CD1c-positive myeloid dendritic cell (primary cell): ENCODE data around the gene PPP2R2C.

Source experiments
- DNase-seq: peaks from one replicate; pipeline ENCODE4 v3.0.0-alpha.2; 2016; ENCODE audit errors: extremely low spot score

PPP2R2C gene

DNA sequence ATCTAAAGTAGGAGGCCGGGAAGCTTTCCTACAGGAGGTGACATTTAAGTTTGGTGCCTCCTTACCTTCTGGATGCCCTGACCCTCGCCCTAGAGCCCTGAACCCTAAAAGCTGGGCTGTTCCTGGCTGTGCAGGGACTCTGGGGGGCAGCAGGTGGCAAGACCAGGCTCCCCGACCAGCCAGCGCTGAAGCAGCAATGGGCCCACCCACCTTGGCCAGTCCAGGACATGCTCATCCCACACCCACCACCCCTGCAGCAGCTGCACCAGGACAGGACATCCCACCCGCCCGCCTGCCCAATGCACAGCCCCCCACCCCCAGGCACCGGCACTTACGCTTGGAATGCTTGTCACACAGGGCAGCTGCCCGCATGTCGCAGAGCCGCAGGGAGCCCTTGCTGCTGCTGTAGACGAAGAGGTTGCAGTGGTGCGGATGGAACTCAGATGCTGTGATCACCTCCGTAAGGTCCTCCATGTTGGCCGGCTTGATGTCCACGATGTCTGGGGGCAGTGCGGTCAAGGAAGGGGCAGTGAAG lies 124.8 kb downstream of the PPP2R2C start:
- DNase-seq, result no peak

DNA sequence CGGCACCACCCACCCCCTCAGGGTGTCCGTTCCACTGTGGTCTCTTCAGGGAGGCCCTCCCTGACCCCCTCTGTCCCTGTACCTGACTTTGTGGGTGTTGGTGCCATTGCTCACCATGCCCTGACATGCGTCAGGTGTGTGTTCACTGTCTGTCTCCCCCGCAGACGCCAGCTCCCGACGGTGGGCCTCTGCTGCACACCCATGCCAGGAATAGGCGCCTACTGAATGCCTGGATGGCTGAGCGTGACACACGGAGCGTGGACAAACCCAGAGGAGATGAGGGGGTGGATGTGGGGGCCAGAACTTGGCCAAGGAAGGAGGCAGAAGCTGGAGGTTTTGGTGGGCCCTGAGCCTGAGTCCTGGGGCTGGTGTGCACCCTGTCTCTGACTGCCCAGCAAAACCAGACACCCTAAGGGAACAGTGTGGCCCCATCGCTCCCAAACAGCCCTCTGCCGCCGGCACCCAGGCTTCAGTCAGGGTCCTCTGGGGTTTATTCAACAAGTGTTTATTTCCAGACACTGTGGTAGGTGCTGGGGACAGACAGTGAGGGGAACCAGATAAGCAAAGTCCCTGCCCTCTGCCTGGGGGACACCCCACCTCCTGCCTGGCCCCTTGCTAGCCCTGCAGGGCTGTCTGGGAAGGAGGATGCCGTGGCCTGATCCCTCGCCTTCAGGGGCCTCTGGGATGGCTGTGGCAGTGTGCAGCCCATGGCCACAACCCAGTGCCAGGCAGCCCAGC lies 125.9 kb downstream of the PPP2R2C start:
- DNase-seq, result no peak

DNA sequence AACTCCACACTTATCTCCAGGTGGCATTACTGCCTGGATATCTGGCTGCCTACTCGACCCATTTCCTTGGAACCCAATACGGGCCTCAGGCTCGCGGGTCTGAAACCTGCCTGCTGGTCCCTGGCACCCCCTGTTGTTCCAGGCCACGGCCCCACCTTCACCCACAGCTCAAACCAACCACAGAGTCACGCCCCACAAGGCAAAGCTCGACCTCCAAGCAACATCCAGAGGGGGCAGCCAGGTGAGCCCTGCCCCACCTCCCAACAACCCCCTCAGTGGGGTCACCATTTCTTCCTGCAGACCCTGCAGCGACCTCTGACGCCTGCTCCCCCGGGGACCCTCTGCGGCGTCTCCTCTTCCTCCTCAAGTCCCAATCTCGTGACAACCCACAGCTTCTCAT lies 126.5 kb downstream of the PPP2R2C start:
- no peak for DNase-seq

- no peak for DNase-seq
Measured at GRCh38 chr4:6345096-6345830, 127.2 kb downstream of the PPP2R2C start.

DNA sequence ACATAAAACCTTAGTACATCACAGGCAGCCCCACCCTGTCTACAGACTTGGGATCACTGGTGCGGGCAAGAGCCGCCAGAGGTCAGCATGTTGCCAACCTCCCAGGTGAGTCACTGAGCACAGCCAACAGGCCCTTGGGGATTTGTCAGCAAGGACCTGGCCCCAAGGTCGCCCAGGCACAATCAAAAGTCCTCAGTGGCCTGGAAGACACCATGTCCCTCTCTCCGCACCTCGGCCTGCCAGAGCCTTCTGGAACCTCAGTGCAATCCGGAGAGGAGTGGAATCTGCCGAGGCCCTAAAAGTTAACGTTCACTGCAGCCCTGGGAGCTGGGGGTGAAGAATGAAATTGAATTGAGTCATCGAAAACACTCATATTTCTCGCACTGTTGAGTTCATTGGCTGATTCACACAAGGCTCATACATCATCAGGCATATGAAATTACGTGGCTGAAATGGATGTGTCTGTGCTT lies 128.4 kb downstream of the PPP2R2C start:
- DNase-seq, result no peak

- peak; percentile 2 for DNase-seq
Measured at GRCh38 chr4:6342530-6343293, 129.7 kb downstream of the PPP2R2C start.

DNA sequence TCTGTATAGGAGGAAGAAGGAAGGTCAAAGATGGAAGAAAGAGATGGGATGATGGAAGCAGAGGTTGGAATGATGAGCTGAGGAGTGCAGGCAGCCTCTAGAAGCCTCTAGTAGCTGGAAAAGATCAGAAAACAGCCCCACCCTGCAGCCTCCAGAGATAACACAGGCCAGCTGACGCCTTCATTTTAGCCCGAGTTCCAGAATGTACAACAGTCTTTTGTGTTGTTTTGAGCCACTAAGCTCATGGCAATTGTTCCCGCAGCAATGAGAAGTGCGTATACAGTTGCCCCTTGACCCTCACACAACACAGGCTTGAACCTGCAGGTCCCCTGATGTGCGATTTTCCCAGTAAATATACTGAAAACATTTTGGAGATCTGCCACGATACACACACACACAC lies 130.7 kb downstream of the PPP2R2C start:
- DNase-seq, result no peak

DNA sequence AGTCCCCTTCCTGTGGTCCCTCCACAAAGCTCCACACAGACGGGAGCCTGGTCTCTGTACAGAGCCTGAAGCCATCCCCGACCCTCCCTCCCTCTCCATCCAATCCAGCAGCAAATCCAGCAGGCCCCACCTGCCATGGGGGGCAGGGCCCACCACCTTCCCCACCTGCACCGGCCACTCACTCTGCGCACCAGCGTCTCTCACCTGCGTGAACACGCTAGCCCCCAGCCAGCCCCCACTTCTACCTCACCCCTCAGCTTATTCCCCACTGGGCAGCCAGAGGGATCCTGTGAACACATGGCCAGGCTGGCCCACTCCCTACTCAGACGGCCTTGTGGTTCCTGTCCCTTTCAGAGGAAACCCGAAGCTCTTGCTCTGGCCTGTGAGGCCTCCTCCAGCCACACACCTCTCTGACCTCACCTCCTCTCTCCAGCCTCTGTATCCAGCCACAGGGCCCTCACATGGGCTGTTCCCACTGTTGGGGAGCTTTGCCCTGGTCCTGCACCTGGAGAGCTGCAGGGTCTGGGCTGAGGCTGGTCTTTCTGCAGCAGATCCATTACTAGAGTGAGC lies 131.9 kb downstream of the PPP2R2C start:
- DNase-seq, result no peak

- DNase-seq, result no peak
Measured at GRCh38 chr4:6339818-6340445, 132.5 kb downstream of the PPP2R2C start.

GRCh38 chr4:6338951-6339817 lies 133.2 kb downstream of the PPP2R2C start:
- no peak for DNase-seq

- no peak for DNase-seq
Measured at GRCh38 chr4:6338175-6338950, 134.1 kb downstream of the PPP2R2C start.

- DNase-seq, result no peak
Measured at GRCh38 chr4:6337331-6337935, 135.0 kb downstream of the PPP2R2C start.

- DNase-seq, result no peak
Measured at GRCh38 chr4:6336166-6336565, 136.2 kb downstream of the PPP2R2C start.

DNA sequence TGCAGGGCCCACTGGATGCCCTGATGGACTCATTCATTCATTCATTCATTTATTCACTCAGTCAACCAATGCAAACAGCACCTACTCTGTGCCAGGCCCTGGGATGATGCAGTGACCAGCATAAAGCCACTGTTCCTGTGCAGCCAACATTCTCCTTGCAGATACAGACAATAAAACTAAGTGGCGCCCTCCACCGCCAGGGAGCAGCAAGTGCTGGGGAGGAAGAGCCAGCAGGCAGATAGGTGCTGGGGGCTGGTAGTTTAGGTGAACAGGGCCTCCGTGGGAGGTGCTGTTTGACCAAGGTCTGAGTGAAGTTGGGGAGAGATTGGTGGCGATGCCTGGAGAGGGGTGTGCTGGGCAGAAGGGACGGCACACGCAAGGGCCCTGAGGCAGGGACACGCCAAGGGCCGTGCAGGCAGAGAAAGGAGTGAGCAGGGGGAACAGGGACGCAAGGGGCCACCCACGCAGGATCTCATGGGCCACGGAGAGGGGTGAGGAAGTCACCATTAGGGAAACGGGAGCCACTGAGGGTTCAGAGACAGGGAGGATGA lies 137.3 kb downstream of the PPP2R2C start:
- no peak for DNase-seq

GRCh38 chr4:6334203-6334887 lies 138.1 kb downstream of the PPP2R2C start:
- DNase-seq, result no peak

DNA sequence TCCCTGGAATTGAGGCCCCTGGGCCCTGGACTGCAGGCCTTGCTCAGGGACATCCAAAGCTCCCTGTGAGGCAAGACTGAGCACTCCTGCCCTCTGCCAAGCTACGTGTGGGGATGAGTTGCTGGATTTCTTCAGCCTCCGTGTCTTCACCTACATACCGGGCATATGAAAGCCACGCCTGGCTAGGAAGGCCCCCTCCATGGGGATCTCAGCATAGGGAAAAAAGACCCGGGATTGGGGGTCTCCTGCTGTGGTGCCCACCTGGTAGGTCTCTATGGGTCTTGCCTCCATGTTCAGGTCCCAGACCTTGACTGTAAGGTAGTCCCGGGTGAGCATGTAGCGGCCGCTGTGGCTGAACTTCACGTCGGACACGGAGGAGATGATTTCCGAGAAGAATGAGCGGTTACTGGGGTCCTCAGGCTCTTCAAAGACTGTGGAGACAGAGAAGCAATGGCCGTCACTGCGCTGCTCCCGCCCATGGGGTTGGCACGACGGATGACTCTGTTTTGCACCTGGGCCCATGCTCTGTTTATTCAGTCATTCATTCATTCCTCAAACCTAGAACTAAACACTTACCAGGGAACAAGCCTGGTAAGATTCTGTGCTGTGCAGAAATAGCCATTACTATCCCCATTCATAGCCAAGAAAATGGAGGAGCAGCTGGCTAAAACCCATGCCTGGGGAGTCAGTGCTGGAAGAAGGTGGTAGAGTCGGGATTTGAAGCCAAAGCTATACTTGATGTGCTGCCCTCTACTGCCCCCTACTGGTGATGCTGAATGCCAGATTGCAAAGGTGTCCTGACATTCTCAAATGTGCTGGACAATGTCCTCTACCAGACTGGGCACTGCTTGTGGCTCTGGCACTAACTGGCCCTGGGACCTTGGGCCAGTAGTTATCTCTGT lies 138.9 kb downstream of the PPP2R2C start:
- DNase-seq, result peak; percentile 34

- no peak for DNase-seq
Measured at GRCh38 chr4:6332669-6333050, 139.8 kb downstream of the PPP2R2C start.
